Inflammatory macrophage (primary cell): ENCODE data around the gene ADAM12.

Source experiments
- DNase-seq, 2 donors: peaks; one replicate each; pipeline ENCODE4 v3.0.0-alpha.2; 2020 to 2022

Gene ADAM12

DNA sequence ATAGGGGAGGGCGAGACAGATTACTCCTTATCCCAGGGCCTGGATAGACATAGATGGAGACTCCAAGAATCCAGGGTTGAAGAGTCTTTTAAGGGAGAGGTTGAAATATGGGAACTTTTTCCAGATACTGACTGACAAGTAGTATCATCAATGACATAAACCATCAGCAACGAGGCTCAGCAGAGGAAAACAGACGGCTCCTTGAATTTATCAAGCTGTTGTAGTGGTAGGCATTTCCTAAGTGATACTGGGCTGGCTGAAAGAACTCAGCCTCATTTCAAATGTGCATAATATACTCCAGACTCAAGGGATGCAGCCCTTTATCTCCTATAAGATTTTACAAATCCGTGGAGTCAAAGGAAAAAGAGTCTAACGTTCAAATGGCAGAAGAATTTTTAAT lies 341.4 kb downstream of the ADAM12 start:
- DNase-seq = no peak

- DNase-seq = peak; percentile 77 to 87
These were observed 342.4 kb downstream of the ADAM12 start for GRCh38 chr10:126045861-126046260.

GRCh38 chr10:126043389-126043788 lies 344.9 kb downstream of the ADAM12 start:
- DNase-seq = no peak

GRCh38 chr10:126042906-126043305 lies 345.4 kb downstream of the ADAM12 start:
- no peak for DNase-seq

GRCh38 chr10:126042354-126042753 lies 345.9 kb downstream of the ADAM12 start:
- DNase-seq = no peak

DNA sequence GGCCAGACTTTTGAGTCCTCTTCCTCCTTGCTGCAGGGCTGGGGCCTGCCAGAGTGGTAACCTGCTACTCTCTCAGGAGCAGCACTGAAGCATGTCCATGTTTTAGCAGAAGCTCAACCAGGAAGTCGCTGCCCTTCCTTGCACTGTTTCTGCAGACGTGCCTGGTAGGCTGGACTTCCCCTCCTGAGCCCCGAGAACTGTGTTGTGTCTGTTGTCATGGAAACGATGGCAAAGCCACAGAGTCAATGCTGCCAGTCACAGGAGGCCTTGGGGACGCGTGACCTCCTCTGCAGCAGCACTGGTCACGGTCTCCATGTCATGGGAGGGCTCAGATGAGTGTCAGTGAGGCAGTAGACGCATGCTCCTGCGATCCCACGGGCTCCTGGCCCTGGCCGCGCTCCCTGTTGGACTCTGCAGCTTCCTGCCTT lies 346.5 kb downstream of the ADAM12 start:
- DNase-seq = peak; percentile 99 to 100

- no peak for DNase-seq
These were observed 347.2 kb downstream of the ADAM12 start for GRCh38 chr10:126041117-126041516.

GRCh38 chr10:126037946-126038345 lies 350.3 kb downstream of the ADAM12 start:
- no peak for DNase-seq

DNA sequence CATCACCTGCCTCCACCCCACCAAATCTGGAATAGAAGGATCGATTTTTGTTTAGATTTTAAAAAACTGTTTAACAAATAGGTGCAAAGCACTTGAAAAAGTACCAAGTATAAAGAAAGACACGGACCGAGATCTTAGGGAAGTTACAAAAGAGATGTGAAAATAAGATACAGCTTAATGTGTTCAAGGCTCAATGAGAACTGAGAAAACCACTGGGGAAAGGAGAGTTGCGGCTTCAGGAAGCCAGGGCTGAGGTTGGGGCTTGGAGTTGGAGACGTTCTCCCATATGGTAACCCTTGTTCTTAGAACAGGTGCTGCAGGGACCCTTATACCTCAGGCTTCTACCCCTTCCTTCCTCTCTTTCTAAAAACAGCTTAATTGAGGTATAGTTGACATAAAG lies 351.8 kb downstream of the ADAM12 start:
- peak in 1 of 2 donors; percentile 20 for DNase-seq

DNA sequence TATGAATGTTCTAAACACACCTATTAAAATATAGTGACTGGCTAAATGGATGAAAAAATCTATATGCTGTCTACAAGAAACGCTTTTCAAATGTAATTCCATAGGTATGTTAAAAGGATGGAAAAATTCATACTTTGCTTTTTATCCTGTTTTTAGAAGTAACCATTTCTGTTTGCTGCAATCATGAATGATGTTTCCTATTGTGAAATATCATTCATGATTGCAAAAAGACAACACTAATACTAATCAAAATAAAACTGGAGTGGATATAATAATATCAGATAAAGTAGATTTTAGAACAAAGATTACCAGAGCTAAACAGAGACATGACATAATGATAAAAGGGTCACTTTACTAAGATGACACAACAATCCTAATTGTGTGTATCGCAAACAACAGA lies 353.7 kb downstream of the ADAM12 start:
- peak in 1 of 2 donors; percentile 38 for DNase-seq

GRCh38 chr10:126029999-126030398 lies 358.3 kb downstream of the ADAM12 start:
- no peak for DNase-seq

DNA sequence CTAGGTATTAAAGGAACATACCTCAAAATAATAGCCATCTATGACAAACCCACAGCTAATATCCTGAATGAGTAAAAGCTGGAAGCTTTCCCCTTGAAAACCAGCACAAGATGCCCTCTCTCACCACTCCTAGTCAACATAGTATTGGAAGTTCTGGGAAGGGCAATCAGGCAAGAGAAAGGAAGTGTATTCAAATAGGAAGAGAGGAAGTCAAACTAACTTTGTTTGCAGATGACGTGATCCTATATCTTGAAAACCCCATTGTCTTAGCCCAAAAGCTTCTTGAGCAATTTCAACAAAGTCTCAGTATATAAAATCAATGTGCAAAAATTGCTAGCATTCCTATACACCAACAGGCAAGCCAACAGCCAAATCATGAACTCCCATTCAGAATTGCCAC lies 360.6 kb downstream of the ADAM12 start:
- DNase-seq = peak; percentile 22 to 28

DNA sequence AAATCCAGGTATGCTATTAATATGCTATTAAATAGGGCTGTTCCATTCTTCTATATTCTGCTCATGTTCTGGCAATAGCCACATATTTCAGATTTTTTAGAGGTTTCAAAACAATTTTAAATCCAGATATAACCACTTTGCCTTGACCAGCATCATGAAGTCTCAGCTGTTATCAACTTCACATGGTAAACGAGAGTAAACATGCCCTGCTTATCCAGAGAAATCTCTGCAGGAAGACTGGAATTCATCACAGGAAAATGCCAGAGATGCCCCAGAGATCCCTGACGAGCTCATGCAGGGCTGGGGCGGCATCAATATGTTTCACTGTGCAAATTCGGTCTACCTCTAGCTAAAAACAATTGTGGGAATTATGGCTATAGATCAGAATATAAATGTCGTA lies 365.4 kb downstream of the ADAM12 start:
- DNase-seq = no peak

- no peak for DNase-seq
These were observed 366.3 kb downstream of the ADAM12 start for GRCh38 chr10:126021833-126022500.

- DNase-seq = no peak
These were observed 370.2 kb downstream of the ADAM12 start for GRCh38 chr10:126017961-126018560.

DNA sequence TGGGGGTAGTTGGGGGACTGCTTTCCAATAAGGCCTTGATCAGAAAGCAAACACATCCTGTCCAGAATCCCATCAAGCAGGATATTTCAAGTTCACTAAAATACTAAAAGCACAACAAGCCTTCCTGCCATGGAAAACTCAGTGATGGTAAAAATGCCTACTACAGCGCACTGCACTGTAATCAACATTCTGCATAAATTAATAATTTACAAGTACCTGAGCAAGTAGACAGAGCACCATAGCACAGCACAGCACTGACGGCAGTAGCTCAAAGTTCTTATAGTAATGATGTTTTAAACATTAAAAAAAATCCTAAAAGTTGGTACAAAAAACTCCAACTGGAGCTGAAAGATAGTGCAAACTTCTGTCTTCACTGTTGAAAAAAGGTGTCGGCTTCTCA lies 371.4 kb downstream of the ADAM12 start:
- DNase-seq = no peak

GRCh38 chr10:126016156-126016805 lies 372.0 kb downstream of the ADAM12 start:
- no peak for DNase-seq

DNA sequence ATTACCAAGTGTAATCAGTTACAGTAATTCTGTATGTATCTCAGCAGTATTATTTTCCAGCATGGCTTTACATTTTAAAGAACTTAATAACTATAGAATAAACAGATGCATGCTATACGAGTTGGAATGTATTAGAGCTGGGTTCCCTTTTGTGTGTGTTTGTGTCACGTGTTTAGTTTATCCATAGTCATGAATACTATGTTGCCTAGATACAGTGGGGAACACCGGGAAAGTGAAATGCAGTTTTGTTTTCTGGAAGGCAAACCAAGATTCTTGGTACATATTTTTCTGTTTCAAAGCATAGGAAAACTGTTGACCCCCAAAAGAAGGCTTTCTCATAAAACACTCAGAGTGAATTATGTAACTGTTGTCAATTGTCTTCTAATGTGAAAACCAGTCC lies 372.9 kb downstream of the ADAM12 start:
- no peak for DNase-seq

- DNase-seq = no peak
These were observed 374.0 kb downstream of the ADAM12 start for GRCh38 chr10:126014309-126014708.

DNA sequence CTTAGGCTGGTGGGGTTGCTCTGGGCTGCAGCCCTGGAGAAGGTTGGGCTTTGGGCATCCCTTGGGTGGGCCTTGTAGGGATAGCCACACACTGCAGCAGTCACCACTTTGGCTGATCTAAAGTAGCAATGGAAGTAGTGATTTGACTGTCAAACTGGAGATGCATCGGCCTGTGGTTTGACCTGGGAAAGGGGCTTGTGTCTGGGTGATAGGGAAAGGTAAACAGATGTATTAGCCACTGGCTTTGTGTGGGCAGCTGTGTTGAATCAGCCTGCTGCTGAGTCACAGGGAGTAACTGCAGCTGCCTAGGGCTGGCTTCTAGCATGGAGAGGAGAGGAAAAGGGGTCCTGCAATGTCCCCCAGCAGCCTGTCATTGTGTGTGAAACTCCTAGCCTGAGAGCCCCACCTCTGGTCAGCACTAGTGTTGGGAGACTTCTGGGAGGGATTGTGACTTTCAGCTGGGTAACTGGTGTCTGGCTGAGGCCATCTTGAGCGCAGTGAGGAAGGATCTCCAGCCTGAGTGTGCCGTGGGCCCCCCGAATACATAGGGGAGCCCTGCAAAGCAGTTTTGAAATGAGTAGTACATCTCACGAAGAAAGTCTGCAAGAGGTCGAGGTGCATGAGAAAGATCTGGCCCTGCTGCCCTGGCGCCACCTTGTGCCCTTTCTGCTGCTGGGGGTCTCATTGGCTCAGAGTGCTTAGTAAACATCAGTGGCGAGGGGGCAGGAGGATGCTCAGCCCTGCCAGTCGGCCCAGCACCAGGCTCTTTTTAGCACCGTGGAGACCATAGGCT lies 374.6 kb downstream of the ADAM12 start:
- DNase-seq = peak in 1 of 2 donors; percentile 51

GRCh38 chr10:126012485-126012884 lies 375.8 kb downstream of the ADAM12 start:
- no peak for DNase-seq

DNA sequence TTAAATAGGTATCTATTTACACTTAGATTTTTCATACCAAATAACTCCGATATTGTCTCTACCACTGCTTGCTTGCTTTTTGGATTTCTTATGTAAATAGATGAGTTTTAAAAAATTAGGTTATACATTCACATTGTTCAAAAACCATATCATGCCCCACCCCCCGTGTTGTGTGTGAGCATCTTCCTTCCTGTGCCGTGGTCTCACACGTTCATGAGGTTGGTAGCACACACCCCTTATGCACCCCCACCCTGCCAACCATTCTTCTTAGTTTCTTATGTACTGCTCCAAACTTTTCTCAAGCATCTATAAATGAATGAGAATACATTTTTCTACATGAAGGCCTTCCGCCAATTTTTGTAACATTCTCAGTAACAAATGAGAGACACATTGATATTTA lies 376.3 kb downstream of the ADAM12 start:
- no peak for DNase-seq

- no peak for DNase-seq
These were observed 378.6 kb downstream of the ADAM12 start for GRCh38 chr10:126009650-126010049.
